ENCODE measurements around the gene NDUFAF7. TPM values are rescaled to one million over a fixed set of nuclear protein-coding genes. Genes with fewer than 3 reads are reported as not detected.
"Not testable (repeated sequence)": the region's sequence is repeated elsewhere in the genome, so short reads cannot be mapped to it uniquely, and the experiment has no call there.

NDUFAF7 gene
- total RNA-seq, 2 experiments from 2014 or later: 17.9 to 21.7 TPM

DNA sequence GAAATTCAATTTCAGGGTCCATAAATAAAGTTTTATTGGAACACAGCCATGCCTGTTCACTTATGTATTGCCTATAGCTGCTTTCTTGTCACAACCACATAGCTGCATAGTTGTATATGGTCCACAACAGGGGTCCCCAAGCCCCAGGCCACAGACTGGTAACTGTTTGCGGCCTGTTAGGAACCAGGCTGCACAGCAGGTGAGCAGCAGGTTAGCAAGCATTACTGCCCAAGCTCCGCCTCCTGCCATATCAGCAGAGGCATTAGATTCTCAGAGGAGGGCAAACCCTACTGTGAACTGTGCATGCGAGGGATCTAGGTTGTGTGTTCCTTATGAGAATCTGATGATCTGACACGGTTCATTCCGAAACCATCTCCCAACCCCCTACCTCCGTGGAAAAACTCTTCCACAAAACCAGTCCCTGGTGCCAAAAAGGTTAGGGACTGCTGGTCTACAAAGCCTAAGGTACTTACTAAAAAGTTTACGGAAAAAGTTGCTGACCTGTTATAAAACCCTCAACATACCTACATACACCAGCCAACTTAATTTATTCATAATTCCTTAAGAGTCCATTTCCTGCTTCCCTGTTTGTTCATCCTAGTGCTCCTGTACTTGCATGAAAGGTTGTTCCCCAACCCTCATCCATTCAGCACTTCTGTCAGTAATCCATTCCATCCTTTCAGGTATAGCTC, 40.1 kb downstream of the NDUFAF7 start:
- no peak overlapping the region for H3K4me3 Mint-ChIP-seq
- H3K36me3 Mint-ChIP-seq (ENCODE audit: low read depth): peaks cover 18% of the 10 kb centered on the region
- no peak overlapping the region for H3K27ac Mint-ChIP-seq
- ChIA-PET POLR2A (no interaction called here), CTCF (no interaction called here)
- no peaks in the 10 kb centered on the region for H3K27me3 Mint-ChIP-seq
- no peak for DNase-seq
- no peaks in the 10 kb centered on the region for H3K9me3 Mint-ChIP-seq
- no peaks in the 10 kb centered on the region for H3K4me1 Mint-ChIP-seq

DNA sequence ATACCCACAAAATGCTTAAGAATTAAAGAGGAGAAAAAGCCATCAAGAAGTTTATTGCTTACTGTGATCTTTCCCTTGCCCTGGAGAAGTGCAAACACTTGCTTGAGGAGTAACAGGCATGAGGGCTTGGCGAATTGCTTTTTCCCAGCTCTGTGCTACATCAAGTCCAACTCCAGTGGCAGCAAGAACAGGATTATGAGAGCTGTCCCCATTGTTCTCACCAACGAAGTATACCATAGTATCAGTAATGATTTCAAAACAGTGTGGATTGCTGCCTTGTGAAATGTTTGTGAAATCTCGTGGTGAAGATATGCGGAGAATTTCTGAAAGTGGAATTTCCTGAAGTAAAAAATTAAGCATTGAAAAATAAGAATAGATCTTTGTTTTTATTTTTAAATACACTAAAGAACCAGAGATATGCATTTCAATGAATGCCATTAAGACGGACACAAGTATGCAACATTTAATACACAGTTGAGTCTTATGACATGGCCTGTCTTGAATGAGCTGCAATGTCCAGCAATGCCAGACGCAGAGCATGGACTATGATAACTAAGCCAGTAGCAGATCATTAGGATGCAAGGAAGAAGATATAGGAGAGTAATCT, 43.0 kb downstream of the NDUFAF7 start:
- H3K27me3 Mint-ChIP-seq: no peaks in the 10 kb centered on the region
- peaks cover 7% of the 10 kb centered on the region for H3K36me3 Mint-ChIP-seq (ENCODE audit: low read depth)
- H3K27ac Mint-ChIP-seq: no peak overlapping the region
- no peak overlapping the region for H3K4me3 Mint-ChIP-seq
- CTCF ChIA-PET: no interaction called here
- H3K9me3 Mint-ChIP-seq: no peaks in the 10 kb centered on the region
- POLR2A ChIA-PET: interaction anchor here (0.6 kb wide), 1 partner anchor 11 kb away, joined by 3 read pairs; no protein-coding TSS in a partner anchor
- H3K4me1 Mint-ChIP-seq: no peaks in the 10 kb centered on the region
- DNase-seq: no peak

DNA sequence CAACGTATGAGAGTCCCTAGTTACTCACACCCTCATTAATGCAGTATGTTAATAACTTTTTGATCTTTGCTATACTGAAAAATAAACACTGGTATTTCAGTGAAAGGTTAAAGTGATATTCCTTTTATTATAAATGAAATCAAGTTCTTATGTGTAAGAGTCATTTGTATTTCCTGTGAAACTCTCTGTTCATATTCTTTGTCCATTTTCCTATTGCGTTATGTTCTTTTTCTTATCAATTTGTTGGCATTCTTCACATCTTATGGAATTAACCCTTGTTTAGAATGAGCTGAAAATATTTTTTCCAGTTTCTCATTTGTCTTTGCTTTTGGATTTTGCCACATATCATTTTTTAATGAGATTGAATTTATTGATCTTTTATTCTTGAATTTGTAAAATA, 44.8 kb downstream of the NDUFAF7 start:
- Mint-ChIP-seq H3K9me3 (no peaks in the 10 kb centered on the region), H3K4me3 (no peak overlapping the region), H3K4me1 (no peaks in the 10 kb centered on the region), H3K27me3 (no peaks in the 10 kb centered on the region), H3K36me3 (ENCODE audit: low read depth) (peaks cover 5% of the 10 kb centered on the region), H3K27ac (no peak overlapping the region)
- ChIA-PET POLR2A (no interaction called here), CTCF (no interaction called here)
- no peak for DNase-seq

DNA sequence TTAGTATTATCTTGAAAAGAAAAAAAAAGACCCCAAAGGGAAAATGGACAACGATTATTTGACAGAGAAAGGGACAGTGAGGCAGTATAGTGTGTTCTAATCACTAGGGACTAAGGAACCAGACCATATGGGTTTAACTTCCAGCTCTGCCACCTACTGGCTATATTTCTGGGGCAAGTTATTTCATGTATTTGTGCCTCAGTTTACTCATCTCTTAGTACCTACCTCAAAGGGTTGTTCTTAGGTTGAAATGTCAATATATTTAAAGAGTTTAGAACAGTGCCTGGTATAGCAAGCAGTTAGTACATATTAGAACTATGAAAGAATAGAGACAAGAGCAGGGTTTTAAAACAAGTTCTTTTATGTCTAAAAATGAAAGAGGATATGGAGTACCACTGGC, 50.5 kb downstream of the NDUFAF7 start:
- ChIA-PET CTCF (interaction anchor here (0.6 kb wide), 1 partner anchor 116 kb away, joined by 3 read pairs; no protein-coding TSS in a partner anchor), POLR2A (no interaction called here)
- peaks cover 7% of the 10 kb centered on the region for H3K36me3 Mint-ChIP-seq (ENCODE audit: low read depth)
- H3K27ac Mint-ChIP-seq: no peak overlapping the region
- no peaks in the 10 kb centered on the region for H3K9me3 Mint-ChIP-seq
- no peak for DNase-seq
- no peak overlapping the region for H3K4me3 Mint-ChIP-seq
- H3K4me1 Mint-ChIP-seq: no peaks in the 10 kb centered on the region
- no peaks in the 10 kb centered on the region for H3K27me3 Mint-ChIP-seq

DNA sequence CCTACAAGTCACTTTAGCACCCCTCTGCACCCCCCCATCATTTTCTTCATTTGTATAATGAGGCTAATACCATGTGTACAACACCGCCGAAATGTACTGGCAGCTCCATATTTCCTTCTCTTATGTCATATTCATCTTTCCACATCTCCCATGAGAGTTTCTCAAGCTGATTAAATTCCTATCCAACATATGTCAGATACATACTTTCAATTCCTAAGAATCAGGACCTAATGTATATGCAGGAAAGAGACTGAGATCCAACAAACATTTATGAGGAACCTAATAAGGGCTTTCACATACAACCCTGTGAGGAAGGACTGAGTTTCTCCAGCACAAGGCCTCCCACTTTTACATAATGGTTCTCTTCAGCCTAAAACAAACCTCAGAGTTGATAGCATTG, 51.3 kb downstream of the NDUFAF7 start:
- CTCF ChIA-PET: no interaction called here
- no peaks in the 10 kb centered on the region for H3K9me3 Mint-ChIP-seq
- H3K27ac Mint-ChIP-seq: no peak overlapping the region
- no peaks in the 10 kb centered on the region for H3K27me3 Mint-ChIP-seq
- H3K36me3 Mint-ChIP-seq (ENCODE audit: low read depth): peaks cover 7% of the 10 kb centered on the region
- no peaks in the 10 kb centered on the region for H3K4me1 Mint-ChIP-seq
- POLR2A ChIA-PET: no interaction called here
- DNase-seq: no peak
- no peak overlapping the region for H3K4me3 Mint-ChIP-seq

DNA sequence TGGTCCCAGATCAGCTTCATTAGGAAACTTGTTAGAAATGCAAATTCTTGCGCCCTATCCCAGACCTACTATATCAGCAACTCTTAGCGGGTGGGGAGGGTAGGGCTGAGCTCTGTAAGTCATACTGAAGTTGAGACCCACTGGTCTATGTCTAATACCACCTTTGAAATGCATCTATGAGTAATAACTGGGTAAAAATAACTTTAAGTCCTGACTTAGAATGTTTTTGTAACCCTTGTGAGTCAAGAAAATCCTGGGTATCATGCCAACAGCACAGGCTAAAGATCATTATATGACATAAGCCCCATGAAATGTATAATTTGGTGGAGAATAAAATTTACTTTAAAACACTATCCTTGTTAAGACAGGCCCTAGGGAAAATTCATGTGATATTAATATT, 51.7 kb downstream of the NDUFAF7 start:
- Mint-ChIP-seq H3K9me3 (no peaks in the 10 kb centered on the region), H3K4me1 (no peaks in the 10 kb centered on the region), H3K4me3 (no peak overlapping the region), H3K27me3 (no peaks in the 10 kb centered on the region), H3K36me3 (ENCODE audit: low read depth) (peaks cover 7% of the 10 kb centered on the region), H3K27ac (no peak overlapping the region)
- CTCF ChIA-PET: interaction anchor here (1.1 kb wide), 1 partner anchor 17 kb away, joined by 3 read pairs; no protein-coding TSS in a partner anchor
- POLR2A ChIA-PET: no interaction called here
- DNase-seq: no peak

DNA sequence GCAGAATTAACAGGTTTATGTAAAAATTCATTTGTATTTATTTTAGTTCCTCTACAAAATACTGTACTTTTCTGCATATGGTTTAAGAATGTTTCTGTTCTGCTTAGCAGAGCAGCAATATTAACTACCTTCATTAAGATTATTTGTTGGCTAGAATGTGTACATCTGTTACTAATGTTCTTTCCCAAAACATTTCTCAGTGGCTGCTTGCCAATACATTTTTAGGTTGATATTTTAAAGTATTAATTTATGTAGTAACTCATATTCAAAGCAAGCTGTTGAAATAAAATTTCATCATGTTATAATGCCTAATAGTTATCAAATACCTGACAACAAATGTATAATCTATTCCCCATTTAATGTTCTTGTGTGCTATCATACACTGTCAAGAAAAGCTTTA, 52.9 kb downstream of the NDUFAF7 start:
- peaks cover 7% of the 10 kb centered on the region for H3K36me3 Mint-ChIP-seq (ENCODE audit: low read depth)
- no peak for DNase-seq
- H3K27me3 Mint-ChIP-seq: no peaks in the 10 kb centered on the region
- no peaks in the 10 kb centered on the region for H3K9me3 Mint-ChIP-seq
- POLR2A ChIA-PET: no interaction called here
- no peaks in the 10 kb centered on the region for H3K4me1 Mint-ChIP-seq
- no peak overlapping the region for H3K27ac Mint-ChIP-seq
- no peak overlapping the region for H3K4me3 Mint-ChIP-seq
- CTCF ChIA-PET: interaction anchor here (0.8 kb wide), 1 partner anchor 63 kb away, joined by 3 read pairs; no protein-coding TSS in a partner anchor

DNA sequence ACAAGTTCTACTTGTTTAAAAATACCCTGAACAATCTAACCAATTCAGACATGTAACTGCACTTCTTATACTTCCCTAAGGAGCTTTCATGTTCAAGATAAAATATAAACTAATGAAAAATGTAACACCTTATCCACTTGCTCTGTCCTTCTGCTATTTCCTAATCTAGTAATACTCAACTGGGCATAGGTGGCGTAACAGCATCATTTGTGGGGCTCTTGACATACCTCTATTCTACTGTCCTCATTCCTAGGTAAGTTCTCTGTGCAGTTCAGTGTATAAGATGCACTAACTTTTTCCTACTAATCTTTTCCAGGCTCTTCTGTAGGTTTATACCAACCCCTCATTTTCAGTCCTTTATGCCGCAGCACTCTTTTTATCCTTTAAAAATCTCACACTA, 56.5 kb downstream of the NDUFAF7 start:
- CTCF ChIA-PET: interaction anchor here (0.6 to 1.1 kb wide), 3 partner anchors 9 to 128 kb away, joined by 3 to 5 read pairs (median 4); no protein-coding TSS in a partner anchor
- Mint-ChIP-seq H3K4me1 (no peaks in the 10 kb centered on the region), H3K27me3 (no peaks in the 10 kb centered on the region), H3K27ac (no peak overlapping the region), H3K36me3 (ENCODE audit: low read depth) (no peaks in the 10 kb centered on the region), H3K9me3 (no peaks in the 10 kb centered on the region), H3K4me3 (no peak overlapping the region)
- peak; percentile 16 for DNase-seq
- POLR2A ChIA-PET: no interaction called here

DNA sequence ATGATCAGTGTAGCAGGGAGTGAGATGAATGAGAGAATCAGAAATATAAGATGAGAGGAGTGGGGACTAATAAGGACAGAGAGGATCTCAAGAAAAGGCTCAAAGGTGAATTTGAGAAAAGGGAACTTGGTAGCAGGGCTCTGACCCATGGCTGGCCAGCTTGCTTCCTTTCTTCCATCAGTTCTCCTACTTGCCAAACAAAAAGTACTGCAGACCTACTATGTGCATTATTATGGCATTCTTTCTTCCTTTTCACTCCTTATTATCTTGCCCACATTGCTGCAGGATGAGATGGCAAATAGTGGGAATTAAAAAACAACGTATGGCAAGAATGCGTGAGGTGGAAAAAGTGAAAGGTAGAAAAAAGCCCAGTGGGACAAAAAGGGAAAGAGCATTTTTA, 60.2 kb downstream of the NDUFAF7 start:
- no peak overlapping the region for H3K27ac Mint-ChIP-seq
- DNase-seq: no peak
- no peak overlapping the region for H3K4me3 Mint-ChIP-seq
- H3K4me1 Mint-ChIP-seq: no peaks in the 10 kb centered on the region
- H3K36me3 Mint-ChIP-seq (ENCODE audit: low read depth): no peaks in the 10 kb centered on the region
- H3K27me3 Mint-ChIP-seq: no peaks in the 10 kb centered on the region
- ChIA-PET CTCF (no interaction called here), POLR2A (interaction anchor here (0.6 kb wide), 2 partner anchors 79 to 364 kb away, joined by 3 to 4 read pairs; no protein-coding TSS in a partner anchor)
- no peaks in the 10 kb centered on the region for H3K9me3 Mint-ChIP-seq

DNA sequence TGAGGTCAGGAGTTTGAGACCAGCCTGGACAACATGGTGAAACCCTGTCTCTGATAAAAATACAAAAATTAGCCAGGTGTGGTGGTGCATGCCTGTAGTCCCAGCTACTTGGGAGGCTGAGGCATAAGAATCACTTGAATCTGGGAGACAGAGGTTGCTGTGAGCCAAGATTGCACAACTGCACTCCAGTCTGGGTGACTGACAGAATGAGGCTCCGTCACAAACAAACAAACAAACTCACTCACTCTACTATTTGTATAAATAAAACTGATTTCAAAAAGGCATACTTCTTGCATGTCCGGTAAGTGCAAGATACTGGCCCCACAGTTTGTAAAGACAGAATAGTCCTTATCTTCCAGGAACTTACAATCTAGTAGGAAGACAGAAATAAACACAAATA, 63.4 kb downstream of the NDUFAF7 start:
- H3K27me3 Mint-ChIP-seq; POLR2A ChIA-PET; H3K9me3 Mint-ChIP-seq; DNase-seq; CTCF ChIA-PET; H3K4me3 Mint-ChIP-seq; H3K36me3 Mint-ChIP-seq (ENCODE audit: low read depth); H3K27ac Mint-ChIP-seq; H3K4me1 Mint-ChIP-seq: not testable (repeated sequence)

DNA sequence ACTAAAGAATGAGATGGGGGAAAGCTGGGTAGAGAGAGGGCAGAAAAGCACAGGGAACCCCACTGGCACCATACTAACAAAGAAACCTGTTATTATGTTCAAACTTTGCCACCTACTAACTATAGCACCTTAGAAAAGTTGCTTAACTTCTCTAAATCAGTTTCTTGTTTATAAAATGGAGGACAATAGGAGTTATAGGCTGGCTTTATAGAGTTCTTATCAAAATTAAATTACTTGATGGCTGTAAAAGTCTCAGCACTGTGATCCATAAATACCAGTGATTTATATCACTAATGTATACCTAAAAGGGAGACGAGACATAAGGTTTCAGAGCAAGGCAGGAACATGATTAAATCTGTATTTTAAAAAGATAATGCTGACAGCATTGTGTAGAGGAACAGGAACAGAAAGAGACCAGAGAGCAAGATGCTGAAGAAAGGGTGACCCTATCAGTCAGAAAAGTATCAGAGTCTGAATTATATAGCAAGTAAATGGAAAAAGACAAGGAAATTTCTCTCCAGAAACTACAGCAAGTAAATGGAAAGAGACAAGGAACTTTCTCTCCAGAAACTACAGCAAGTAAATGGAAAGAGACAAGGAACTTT, 64.1 kb downstream of the NDUFAF7 start:
- ChIA-PET POLR2A (no interaction called here), CTCF (no interaction called here)
- no peaks in the 10 kb centered on the region for H3K4me1 Mint-ChIP-seq
- H3K27ac Mint-ChIP-seq: no peak overlapping the region
- DNase-seq: no peak
- no peaks in the 10 kb centered on the region for H3K9me3 Mint-ChIP-seq
- H3K27me3 Mint-ChIP-seq: no peaks in the 10 kb centered on the region
- H3K4me3 Mint-ChIP-seq: no peak overlapping the region
- H3K36me3 Mint-ChIP-seq (ENCODE audit: low read depth): peaks cover 2% of the 10 kb centered on the region

DNA sequence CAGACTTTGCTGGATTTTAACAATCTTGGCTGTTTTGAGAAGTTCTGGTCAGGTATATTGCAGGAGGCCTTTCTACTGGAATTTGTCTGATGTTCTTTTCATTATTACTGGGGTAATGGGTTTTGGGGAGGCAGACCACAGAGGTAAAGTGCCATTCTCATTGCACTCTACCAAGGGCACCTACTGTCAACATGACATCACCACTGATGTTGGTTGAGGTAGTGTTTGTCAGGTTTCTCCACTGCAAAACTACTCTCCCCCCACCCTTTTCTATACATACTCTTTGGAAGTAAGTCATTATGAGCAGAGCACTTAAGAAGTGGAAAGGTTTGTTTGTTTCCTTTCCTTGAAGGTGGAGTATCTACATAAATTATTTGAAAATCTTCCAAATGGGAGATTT, 66.2 kb downstream of the NDUFAF7 start:
- H3K4me3 Mint-ChIP-seq: no peak overlapping the region
- ChIA-PET POLR2A (no interaction called here), CTCF (no interaction called here)
- no peaks in the 10 kb centered on the region for H3K27me3 Mint-ChIP-seq
- DNase-seq: no peak
- H3K36me3 Mint-ChIP-seq (ENCODE audit: low read depth): peaks cover 2% of the 10 kb centered on the region
- H3K9me3 Mint-ChIP-seq: peaks cover under 1% of the 10 kb centered on the region
- no peaks in the 10 kb centered on the region for H3K4me1 Mint-ChIP-seq
- no peak overlapping the region for H3K27ac Mint-ChIP-seq
